ENCODE data around the gene TRMT2A.

The TRMT2A gene

GRCh38 chr22:20064545-20065262, 52.3 kb downstream of the TRMT2A start:
- no peak for TF ChIP-seq CTCF (IDR thresholded peaks at IDR 0.05; ENCODE audit: insufficient read depth, low read length, missing control alignments)
- CTCF ChIA-PET = no interaction called here
- H3K4me3 ChIP-seq (ENCODE audit: low read depth, low read length) = no peak overlapping the region
- DNase-seq (ENCODE audit: low read depth, low spot score) = no peak
- POLR2A ChIA-PET = no interaction called here

- no peak for DNase-seq (ENCODE audit: low read depth, low spot score)
- POLR2A ChIA-PET = no interaction called here
- no peak for TF ChIP-seq CTCF (IDR thresholded peaks at IDR 0.05; ENCODE audit: insufficient read depth, low read length, missing control alignments)
- CTCF ChIA-PET = no interaction called here
- no peak overlapping the region for H3K4me3 ChIP-seq (ENCODE audit: low read depth, low read length)
Measured at GRCh38 chr22:20064140-20064480, 52.9 kb downstream of the TRMT2A start.

- no peak for TF ChIP-seq CTCF (IDR thresholded peaks at IDR 0.05; ENCODE audit: insufficient read depth, low read length, missing control alignments)
- POLR2A ChIA-PET = no interaction called here
- CTCF ChIA-PET = no interaction called here
- DNase-seq (ENCODE audit: low read depth, low spot score) = no peak
- no peak overlapping the region for H3K4me3 ChIP-seq (ENCODE audit: low read depth, low read length)
Measured at GRCh38 chr22:20063271-20064139, 53.5 kb downstream of the TRMT2A start.

- no peak for TF ChIP-seq CTCF (IDR thresholded peaks at IDR 0.05; ENCODE audit: insufficient read depth, low read length, missing control alignments)
- ChIA-PET POLR2A (no interaction called here), CTCF (no interaction called here)
- DNase-seq (ENCODE audit: low read depth, low spot score) = no peak
- H3K4me3 ChIP-seq (ENCODE audit: low read depth, low read length) = no peak overlapping the region
Measured at GRCh38 chr22:20062766-20063083, 54.3 kb downstream of the TRMT2A start.

- TF ChIP-seq CTCF (IDR thresholded peaks at IDR 0.05; ENCODE audit: insufficient read depth, low read length, missing control alignments) = no peak
- CTCF ChIA-PET = no interaction called here
Measured at GRCh38 chr22:20062043-20062765, 54.8 kb downstream of the TRMT2A start.

More at GRCh38 chr22:20062043-20062765, 54.8 kb downstream of the TRMT2A start:
- no peak overlapping the region for H3K4me3 ChIP-seq (ENCODE audit: low read depth, low read length)
- POLR2A ChIA-PET = no interaction called here
- DNase-seq (ENCODE audit: low read depth, low spot score) = no peak

Measured in AG04449 (cell line).